ENCODE results near the gene SP4.

DNA sequence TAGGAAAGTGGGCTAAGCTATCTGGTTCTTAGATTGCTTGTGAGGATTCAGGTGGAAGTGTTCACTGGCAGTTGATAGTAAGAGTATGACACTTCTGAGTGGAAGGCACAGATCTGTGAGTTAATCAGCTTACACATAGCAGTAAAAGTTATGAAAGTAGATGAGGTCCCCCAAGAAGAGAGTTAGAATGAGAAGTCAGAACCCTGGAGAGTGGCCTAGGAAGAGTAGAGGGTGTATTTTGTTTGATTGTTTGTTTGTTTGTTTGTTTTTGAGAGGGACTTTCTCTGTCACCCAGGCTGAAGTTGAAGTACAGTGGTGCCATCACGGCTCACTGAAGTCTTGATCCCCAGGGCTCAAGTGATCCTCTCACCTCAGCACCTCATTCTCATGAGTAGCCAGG lies 44.1 kb downstream of the SP4 start:
- TF ChIP-seq, protein P1, sequence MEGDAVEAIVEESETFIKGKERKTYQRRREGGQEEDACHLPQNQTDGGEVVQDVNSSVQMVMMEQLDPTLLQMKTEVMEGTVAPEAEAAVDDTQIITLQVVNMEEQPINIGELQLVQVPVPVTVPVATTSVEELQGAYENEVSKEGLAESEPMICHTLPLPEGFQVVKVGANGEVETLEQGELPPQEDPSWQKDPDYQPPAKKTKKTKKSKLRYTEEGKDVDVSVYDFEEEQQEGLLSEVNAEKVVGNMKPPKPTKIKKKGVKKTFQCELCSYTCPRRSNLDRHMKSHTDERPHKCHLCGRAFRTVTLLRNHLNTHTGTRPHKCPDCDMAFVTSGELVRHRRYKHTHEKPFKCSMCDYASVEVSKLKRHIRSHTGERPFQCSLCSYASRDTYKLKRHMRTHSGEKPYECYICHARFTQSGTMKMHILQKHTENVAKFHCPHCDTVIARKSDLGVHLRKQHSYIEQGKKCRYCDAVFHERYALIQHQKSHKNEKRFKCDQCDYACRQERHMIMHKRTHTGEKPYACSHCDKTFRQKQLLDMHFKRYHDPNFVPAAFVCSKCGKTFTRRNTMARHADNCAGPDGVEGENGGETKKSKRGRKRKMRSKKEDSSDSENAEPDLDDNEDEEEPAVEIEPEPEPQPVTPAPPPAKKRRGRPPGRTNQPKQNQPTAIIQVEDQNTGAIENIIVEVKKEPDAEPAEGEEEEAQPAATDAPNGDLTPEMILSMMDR (IDR thresholded peaks at IDR 0.05), result no peak
- TF ChIP-seq POLR2A (IDR thresholded peaks at IDR 0.05) (no peak), POLR2AphosphoS5 (IDR thresholded peaks at IDR 0.05; ENCODE audit: insufficient read depth in 1 of 2, low read depth in 1 of 2) (no peak)
